SKM-1 (cell line): ENCODE data around the gene FAM3A.

Experiments used
- DNase-seq: peaks from one replicate; lab custom pipeline; 2025; ENCODE audit not compliant: unreplicated experiment; lab: John Stamatoyannopoulos, UW

Gene FAM3A

GRCh38 chrX:154534526-154535322, 18.7 kb upstream of the FAM3A start:
- peak; percentile 44 for DNase-seq

DNA sequence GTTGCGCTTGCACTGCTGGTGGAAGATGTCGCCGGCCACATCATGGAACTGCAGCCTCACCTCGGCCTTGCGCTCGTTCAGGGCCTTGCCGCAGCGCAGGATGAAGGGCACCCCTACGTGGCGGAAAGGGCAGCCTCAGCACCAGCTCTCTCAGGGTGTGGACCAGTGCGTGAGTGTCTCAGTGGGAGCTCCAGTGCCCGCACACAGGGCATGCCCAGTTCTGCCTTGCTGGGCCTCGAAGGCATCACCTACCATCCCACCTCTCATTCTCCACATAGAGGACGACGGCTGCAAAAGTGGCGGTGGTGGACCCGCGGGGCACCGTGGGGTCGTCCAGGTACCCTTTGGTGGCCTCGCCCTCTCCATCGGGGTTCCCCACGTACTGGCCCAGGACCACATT, 16.7 kb upstream of the FAM3A start:
- no peak for DNase-seq

DNA sequence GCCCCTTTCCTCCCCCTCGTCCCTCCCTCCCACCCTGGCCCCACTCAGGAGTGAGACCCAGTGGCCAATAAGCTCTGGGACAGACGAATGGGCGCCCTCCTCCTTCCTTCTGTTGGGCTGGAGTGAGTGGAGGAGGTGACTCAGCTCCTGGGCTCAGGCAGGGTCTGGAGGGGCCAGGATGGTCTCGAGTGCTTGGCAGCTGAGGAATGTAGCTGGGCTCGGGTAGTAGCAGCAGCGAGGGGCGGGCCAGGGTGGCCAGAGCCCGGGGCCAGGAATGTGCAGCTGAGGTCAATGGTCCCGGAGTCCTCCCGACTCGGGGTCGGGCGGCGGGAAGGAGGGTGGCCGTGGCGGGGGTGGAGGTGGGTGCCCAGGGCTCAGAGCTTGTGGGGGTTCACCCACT, 15.6 kb upstream of the FAM3A start:
- no peak for DNase-seq

GRCh38 chrX:154530286-154530685, 14.3 kb upstream of the FAM3A start:
- DNase-seq: no peak

GRCh38 chrX:154529206-154529612, 13.2 kb upstream of the FAM3A start:
- no peak for DNase-seq

- peak; percentile 32 for DNase-seq
These were observed 11.1 kb upstream of the FAM3A start for GRCh38 chrX:154526901-154527675.

- no peak for DNase-seq
These were observed 9.8 kb upstream of the FAM3A start for GRCh38 chrX:154525606-154526490.

DNA sequence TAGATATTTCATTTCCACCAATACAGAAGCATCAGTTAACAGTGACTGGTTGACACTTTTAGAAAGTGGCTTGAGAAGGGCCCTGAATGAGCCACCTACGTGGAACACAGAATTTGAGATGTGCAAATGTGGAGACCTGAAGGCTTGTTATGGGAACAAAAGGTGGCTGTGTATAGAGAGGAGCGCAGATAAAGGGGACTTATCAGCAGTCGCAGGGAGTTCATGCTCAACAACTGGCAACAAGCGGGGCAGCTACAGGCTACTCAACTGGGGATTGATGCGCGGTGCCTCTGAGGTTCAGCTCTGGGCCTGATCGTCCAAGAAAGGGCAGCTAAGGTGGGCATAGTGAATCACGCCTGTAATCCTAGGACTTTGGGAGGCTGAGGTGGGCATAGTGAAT, 3.4 kb upstream of the FAM3A start:
- DNase-seq: no peak

- no peak for DNase-seq
These were observed 1.2 kb upstream of the FAM3A start for GRCh38 chrX:154517101-154517781.

- no peak for DNase-seq
These were observed 646 bp upstream of the FAM3A start for GRCh38 chrX:154516656-154517100.

- no peak for DNase-seq
These were observed 704 bp downstream of the FAM3A start for GRCh38 chrX:154515090-154515965.

DNA sequence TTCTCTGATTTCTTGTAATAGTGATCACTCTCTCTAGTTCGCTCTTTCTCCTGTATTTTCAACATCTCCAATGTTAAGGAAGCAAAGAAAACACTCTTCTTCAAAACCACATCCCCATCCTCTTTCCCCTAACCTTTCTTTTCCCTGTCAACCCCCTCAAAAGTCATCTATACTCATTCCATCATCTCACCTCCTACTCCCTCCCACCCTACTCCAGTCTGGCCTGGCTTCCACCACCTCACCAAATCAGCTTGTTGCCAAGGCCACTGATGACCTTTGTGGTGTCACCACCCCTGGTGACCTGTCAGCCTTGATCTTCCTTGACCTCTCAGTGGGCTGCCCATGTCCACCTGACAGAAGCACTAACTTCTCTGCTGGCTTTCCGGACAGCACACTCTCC, 2.3 kb downstream of the FAM3A start:
- DNase-seq: no peak

- DNase-seq: no peak
These were observed 3.0 kb downstream of the FAM3A start for GRCh38 chrX:154512879-154513553.

DNA sequence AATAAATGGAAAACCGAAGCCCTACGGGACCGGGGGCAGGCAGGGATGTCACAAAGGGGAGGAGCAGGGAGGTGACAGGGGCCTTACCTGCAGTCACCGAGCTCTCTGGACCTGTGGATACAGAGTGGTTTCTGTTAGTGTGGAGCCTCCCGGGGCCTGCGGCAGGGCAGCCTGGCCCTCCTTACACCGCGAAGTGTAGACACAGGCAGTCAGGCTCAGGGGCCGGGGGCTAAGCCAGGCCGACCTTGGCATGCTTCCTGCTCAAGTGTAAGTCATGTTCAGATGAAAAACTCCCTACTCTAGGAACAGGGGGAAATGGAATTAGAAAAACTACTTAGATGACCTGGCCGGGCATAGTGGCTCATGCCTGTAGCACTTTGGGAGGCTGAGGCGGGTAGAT, 4.3 kb downstream of the FAM3A start:
- no peak for DNase-seq

GRCh38 chrX:154509455-154509854, 6.6 kb downstream of the FAM3A start:
- DNase-seq: no peak

- DNase-seq: no peak
These were observed 7.7 kb downstream of the FAM3A start for GRCh38 chrX:154508384-154508745.

- no peak for DNase-seq
These were observed 8.2 kb downstream of the FAM3A start for GRCh38 chrX:154507673-154508383.

DNA sequence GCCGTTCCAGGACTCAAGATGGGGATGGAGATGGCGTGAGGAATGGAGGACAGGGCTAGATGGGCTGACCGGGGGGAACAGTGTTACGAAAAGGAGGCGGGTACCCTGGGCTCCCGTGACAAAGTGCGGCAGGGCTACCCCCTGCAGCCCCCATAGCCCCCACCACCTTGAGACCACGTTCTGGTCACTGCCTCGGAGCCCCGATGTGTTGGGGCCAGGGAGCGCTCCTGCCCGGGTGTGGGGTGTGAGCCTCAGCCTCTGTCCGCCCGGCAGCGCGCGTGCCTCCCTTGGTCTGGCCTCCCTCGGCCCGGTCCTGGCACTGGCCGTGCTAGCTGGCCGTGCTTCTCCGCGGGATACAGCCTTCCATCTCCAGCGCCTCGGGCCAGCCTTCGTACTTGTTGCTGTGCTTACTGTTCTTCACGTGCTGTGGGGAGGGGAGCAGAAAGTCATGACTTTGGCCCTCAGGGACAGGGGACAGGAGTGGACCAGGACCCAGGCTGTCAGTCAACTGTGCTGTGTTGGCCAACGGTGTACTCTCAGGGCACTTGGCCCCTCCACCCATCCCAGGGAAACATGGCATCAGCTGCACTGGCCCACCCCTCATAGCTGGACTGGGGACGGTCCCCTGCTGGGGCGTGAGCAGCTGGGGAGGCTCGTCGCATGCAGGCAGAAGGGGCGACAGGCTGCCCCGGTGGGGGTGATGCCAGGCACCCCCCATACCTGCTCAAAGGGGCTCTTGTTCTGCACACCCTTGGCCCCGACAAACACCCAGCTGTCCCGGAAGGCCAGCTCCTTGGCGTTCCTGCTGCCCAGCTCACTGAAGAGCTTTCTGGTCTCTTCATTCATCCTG, 9.3 kb downstream of the FAM3A start:
- DNase-seq: no peak
